Activated CD4-positive, alpha-beta T cell treated with anti-CD3 and anti-CD28 coated beads for 4 hours (primary cell): ENCODE results near the gene EFNB3.

Experiments
- DNase-seq, 2 donors: peaks; one replicate each; pipeline ENCODE4 v3.0.0-alpha.2; 2020

Gene EFNB3

DNA sequence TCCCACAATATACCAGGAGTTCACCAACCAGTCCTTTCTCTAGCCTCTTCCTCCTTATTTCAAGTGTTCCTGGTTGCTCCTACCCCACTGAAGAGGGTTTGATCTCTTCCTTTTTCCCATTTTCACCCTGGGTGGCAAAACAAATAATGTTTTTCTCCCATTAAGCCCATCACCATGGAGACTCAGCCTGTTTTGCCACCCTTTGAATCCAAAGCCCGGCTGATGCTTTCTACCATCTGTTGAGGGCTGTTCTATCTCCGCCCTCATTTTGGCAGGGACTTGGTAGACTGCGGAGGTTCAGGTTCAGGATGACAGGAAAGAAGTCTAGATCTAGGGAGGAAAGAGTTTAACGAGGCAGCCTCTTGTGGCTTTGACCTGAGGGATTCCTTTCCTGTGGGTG is 15.1 kb downstream of the EFNB3 start:
- DNase-seq, result no peak

DNA sequence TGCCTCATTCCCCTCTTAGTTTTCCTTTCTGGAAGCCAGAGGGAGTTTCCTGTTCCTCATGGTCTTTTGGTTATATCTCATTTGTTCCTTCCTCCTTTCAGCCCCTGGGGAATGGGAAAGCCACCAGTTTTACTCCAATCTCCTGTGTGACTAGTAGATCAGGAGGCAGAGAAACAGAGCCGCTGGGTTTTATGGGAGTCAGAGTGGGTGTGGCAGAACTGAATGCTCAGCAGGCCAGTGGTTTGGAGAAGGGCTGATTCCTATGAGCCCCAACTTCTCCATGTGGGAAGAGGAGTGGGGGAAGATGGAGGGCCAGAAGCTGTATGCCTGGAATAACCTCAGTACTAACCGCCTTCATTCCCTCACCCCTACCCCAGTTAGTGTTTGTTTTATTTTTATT is 16.6 kb downstream of the EFNB3 start:
- no peak for DNase-seq

DNA sequence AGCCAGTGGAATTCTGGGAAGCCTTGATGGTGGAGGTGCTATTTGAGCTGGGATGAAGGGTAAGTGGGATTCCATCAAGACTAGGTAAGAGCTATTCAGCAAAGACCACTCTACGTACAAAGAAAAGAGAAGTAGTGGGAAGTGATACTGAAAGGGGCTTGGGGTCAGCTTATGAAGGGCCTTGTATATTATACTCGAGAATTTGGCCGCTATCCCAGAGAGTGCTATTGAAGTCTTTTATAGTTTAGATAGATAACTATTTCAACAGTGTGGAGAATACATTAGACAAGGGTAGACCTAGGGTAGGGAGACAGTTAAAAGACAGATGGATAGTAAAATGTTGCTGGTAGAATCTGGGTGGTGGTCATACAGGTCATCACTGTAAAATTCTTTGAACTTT is 22.9 kb downstream of the EFNB3 start:
- DNase-seq, result no peak

DNA sequence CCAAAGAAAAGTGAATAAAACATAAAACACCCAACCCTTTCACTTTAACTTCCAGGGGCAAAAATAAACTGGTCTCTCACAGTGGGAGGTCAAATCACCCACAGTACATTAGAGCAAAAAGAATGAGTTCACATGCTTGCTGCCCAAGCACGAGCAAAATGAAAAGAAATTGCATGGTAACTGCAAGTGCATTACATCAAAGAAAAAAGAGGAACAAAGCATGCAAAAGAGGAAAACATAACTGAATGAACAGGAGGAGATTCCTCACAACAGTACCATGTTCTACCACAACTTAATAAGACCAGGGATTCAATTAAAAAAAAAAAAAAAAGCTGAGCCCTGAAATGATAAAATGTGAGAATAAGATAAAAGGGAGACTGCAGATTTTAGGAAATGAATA is 24.8 kb downstream of the EFNB3 start:
- DNase-seq, result no peak

DNA sequence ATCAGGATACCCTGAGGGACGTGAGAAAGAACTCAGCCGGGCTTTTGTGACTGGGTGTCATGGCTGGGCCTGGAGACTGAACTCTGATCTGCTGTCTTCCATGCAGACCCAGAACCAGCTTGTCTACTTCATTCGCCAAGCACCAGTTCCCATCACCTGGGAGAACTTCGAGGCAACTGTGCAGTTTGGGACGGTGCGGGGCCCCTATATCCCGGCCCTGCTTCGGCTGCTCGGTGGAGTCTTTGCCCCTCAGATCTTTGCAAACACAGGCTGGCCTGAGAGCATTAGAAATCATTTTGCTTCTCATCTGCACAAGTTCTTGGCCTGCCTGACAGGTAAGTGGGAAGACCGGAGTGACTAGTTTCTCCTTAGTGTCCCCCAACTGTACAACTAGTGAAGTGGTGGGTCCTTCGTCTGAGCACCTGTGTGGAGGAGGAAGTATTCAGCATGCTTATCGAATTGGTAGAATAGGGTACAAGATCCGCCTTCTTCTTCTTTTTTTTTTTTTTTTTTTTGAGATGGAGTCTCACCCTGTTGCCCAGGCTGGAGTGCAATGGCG is 28.1 kb downstream of the EFNB3 start:
- DNase-seq, result no peak

DNA sequence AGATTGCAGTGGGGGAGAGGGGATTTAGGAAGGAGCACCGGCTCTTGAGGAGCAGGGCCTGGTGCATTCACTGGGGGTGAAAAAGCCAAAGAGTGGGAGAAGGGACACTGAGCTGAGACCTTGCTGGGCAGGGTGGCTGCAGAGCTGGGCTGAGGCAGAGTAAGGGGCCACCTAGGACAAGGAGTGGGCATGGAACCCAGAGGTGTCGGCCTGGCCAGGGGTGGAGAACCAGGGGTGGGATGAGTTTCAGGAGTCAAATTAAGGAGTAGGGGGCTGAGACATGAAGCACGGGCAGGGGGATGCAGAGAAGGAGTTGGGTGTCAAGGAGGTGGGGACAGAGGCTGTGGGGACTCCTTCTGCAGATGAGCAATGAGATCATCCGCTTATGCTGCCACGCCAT is 32.6 kb downstream of the EFNB3 start:
- DNase-seq, result no peak

DNA sequence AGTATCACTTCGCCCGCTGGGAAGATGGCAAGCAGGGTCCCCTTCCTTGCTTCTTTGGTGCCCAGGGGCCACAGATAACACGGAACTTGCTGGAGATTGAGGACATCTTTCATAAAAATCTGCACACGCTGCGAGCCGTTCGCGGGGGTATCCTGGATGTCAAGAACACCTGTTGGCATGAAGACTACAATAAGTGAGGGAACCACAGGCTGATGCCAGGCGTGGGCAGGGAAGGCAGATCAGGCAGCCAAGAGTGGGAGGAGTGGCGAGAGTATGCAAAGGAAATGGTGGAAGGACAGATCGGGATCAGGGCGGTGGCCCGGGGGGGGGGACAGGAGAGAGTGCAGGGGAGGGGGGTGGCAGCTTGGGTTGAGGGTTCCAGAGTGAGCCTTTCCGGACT is 34.7 kb downstream of the EFNB3 start:
- no peak for DNase-seq

DNA sequence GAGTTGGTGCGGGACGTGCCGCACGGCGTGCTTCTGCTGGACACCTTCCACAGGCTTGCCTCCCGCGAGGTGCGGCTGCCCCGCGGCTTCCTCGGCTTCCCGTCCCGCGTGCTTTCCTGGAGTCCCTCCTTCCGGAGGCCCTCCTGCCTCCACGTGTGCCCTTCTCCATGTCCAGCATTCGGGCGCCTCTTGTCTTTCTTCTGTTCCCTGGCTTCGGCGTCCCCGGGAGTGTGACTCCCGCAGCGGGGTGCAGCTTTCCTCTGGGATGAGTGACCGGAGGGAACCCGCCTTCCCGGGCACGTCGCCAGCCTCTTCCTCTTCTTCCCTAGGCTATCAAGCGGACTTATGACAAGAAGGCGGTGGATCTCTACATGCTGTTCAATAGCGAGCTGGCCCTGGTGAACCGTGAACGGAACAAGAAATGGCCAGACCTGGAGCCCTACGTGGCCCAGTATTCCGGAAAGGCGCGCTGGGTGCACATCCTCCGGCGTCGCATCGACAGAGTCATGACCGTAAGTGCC is 35.5 kb downstream of the EFNB3 start:
- DNase-seq, result no peak

DNA sequence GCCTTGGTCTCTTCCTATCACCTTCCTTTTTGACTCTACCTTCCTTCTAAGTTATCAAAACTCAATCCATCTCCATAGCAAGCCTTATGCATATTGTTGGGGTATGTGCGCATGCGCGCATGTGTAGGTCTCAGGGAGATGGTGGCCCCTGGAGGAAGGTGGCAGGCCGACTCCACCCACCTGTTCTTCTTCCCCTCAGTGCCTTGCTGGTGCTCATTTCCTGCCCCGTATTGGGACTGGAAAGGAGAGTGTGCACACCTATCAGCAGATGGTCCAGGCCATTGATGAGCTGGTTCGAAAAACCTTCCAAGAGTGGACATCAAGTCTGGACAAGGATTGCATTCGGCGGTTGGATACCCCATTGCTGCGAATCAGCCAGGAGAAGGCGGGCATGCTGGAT is 37.7 kb downstream of the EFNB3 start:
- no peak for DNase-seq

DNA sequence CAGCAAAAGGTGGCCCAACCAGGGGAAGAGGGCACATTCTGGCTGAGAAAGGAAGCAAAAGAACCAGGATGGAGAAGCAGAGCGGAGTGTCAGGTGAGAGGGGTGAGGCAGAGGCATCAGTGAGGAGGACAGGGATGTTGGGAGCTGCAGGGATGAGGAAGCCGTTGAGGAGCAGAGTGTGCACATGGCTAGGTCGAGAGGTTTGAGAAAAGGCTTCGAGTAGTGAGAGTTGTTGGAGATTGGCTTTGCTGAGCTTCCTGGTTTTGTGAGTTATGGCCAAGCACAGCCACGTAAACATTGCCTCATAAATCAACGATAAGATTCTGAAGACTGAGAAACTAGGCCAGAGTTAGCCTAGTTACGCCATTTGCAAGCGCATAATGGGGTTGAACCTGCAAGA is 39.4 kb downstream of the EFNB3 start:
- DNase-seq, result no peak

DNA sequence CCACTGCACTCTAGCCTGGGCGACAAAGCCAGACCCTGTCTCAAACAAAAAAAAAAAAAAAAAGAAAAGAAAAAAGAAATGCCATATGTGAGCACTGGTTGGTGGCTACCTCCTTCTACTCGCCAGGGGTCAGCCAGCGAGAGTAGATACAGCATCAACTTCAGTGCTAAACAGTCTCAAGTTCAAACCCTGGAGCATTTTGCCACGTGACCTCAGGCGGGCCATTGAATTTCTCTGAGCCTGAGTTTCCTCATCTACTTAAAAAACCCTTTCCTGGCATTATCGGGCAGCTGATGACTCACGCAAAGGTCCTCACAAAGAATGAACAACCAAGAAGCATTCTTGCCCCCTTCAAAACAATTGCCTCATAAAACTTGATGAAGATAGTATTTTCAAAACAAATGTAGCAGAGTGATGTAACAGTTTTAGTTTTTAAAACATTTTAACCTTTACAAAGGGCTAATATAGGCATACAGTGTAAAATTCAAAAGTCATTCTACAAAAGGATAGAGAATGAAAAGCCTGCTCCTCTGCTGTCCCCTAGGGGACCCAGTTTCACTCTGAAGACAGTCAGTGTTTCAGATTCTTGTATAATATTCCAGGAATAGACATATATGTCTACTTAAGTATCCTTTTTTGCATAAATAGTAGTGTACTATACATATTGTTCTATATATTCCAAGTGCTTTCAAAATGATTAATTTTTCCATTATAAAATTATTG is 40.9 kb downstream of the EFNB3 start:
- no peak for DNase-seq

DNA sequence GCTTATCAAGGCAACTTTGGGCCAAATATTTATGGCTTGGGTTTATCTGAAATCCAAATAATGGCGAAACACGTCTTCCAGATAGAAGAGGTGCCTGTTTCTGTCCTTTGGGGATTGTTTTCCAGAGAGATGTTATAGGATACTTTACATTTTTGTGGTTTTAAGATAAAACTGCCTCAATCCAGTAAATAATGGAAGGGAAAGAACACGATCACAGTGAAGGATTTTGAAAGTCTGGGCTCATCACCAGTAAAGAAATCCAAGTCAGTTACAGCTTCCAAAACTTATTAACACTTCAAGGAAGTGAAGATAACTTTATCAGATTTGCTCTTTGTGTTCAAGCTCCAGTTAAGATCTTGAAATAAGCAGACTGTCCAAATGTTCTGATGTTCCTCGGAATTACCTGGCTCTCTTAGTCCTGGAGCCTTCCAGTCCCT is 42.7 kb downstream of the EFNB3 start:
- no peak for DNase-seq

DNA sequence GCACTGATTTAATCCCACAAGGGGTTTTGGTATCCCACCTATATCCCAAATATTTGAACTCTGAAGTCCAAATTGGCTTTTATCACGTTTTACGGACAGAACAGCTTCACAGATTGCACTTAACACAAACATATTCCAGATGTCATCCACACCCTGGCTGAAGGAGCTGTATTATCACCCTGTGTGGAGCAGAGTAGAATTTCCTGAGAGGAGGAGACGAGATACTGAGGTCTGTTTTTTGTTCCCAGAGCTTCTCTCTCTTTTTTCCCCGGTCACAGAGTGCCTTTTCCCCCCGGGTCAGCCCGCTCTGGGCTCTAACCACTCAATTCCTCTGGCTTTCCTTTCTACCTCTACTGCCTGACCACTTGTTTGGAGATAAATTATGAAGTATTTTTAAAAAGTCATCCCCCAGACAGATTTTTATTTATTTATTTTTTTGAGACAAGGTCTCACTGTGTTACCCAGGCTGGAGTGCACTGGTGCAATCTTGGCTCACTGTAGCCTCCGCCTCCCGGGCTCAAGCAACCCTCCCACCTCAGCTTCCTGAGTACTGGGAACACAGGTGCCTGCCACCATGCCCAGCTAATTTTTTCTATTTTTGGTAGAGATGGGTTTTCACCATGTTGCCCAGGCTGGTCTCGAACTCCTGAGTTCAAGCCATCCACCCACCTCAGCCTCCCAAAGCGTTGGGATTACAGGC is 43.2 kb downstream of the EFNB3 start:
- no peak for DNase-seq

DNA sequence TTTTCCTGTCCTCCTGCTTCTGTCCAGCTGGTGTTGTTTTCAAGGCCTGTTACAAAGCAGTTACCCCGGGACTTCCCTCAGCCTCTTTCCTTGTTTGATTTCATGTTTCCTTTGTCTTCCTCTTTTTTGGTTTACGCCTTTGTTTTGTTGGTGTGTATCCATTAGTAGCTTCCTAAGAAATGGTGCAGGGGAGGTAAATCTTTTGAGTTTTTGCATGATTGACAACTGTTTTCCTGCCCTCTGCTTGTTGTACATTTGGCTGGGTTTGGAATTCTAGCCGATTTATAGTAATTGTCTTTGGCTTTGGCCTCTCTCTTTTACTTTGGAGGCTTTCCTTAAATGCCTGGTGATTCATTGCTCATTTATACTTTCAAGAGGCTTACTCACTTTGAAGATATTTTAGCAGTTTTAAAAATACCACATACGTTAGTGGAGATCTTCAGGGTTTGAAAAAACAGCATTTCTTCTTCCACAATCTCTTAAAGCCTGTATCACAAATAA is 45.4 kb downstream of the EFNB3 start:
- DNase-seq, result no peak

DNA sequence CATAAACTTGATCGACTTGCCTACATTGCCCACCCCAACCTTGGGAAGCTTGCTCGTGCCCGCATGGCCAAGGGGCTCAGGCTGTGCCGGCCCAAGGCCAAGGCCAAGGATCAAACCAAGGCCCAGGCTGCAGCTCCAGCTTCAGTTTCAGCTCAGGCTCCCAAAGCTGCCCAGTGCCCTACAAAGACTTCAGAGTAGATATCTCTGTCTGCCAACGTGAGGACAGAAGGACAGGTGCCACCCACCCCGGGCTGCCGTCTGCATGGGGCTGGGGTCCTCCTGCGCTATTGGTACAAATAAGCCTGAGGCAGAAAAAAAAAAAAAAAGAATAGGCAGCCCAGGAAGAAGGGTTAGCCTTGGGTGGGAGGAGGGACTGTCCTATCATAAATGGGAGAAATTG is 49.7 kb downstream of the EFNB3 start:
- DNase-seq, result no peak

DNA sequence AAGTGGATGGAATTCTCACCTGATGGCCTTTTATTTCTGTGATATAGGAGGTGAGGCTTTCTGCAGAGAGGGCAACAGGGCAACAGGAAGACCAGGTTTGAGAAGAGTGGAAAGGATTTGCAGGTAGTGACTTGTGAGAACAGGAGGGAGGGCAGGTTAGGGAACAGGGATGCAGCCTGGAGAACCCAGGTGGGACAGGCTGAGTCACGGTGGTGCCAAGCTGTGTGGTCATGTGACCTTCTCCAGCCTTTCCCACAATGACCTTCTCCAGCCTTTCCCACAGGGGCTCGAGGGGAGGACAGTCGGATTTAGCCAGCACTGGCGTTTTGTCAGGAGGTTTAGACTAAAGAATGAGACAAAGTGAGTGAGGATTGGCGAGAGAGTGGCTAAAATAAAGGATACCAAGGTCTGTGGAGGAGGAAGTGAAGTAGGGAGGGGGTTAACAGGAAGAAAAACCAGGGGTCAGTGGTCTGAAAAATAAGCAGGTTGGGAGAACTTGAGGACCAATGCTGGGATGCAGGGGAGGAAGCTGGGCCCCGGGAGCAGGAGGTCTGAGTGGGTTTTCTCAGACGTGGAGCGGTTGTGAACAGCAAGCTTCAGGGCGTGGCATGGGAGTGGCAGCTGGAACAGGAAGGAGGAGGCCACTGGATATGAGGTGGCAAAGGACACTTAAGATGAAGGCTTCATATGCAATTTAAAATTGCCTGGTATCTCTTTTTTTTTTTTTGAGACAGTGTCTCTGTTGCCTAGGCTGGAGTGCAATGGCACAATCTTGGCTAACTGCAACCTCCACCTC is 50.3 kb downstream of the EFNB3 start:
- no peak for DNase-seq

DNA sequence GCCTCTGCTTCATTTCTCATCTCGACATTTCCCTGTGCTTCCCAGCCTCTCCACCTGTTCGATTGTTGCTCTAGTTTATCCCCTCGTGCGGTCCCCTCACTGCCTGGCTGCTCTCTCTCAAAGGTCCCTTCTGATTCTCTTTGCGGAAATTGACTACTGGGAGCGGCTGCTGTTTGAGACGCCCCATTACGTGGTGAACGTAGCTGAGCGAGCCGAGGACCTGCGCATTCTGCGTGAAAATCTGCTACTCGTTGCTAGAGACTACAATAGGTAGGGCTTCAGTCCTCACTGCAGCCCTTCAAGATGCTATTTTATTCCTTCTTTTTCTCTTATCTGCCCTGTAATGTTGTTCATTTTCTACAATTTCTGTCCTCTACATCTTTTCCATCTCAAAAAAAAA is 52.0 kb downstream of the EFNB3 start:
- DNase-seq, result no peak
